Measurements from ENCODE around the gene SLC12A3. TPM values are rescaled to one million over a fixed set of nuclear protein-coding genes. Genes with fewer than 3 reads are reported as not detected.
"Not testable (repeated sequence)": the region's sequence is repeated elsewhere in the genome, so short reads cannot be mapped to it uniquely, and the experiment has no call there.

The SLC12A3 gene
- total RNA-seq, 1 donor from 2014 or later = 5.0 TPM

DNA sequence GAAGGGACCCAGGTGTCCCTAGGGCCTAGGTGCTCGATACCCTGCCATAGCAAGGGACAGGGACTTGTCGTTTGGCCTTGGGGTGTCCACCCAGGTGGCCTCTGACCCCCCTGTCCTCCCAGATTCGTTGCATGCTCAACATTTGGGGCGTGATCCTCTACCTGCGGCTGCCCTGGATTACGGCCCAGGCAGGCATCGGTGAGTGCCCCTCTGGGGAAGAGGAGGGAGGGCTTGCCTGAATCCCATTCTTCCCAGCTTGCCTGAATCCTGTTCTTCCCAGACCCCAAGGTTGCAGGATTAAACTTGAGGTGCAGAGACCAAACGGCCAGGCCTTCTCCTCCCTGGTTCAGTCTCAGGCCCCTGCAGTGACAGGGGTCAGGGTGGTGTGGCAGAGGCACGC, 3.2 kb downstream of the SLC12A3 start:
- Mint-ChIP-seq H3K36me3 (ENCODE audit: low read depth) (no peaks in the 10 kb centered on the region), H3K27ac (no peak overlapping the region), H3K27me3 (no peaks in the 10 kb centered on the region), H3K9me3 (no peaks in the 10 kb centered on the region), H3K4me3 (no peak overlapping the region), H3K4me1 (peaks cover 42% of the 10 kb centered on the region)
- CTCF ChIA-PET = interaction anchor here (0.9 to 5.8 kb wide), 15 partner anchors 8 to 100 kb away, joined by 3 to 57 read pairs (median 7); no protein-coding TSS in a partner anchor
- DNase-seq (no peak), ATAC-seq (ENCODE audit: low read depth) (no peak)
- POLR2A ChIA-PET = interaction anchor here (3.0 to 15.6 kb wide), 3 partner anchors 51 to 83 kb away, joined by 15 to 444 read pairs (median 17); partner anchors contain the start of gene HERPUD1
- intact Hi-C loops (cut with micrococcal nuclease) = no loop called here
- no peak for TF ChIP-seq CTCF (IDR thresholded peaks at IDR 0.05)

DNA sequence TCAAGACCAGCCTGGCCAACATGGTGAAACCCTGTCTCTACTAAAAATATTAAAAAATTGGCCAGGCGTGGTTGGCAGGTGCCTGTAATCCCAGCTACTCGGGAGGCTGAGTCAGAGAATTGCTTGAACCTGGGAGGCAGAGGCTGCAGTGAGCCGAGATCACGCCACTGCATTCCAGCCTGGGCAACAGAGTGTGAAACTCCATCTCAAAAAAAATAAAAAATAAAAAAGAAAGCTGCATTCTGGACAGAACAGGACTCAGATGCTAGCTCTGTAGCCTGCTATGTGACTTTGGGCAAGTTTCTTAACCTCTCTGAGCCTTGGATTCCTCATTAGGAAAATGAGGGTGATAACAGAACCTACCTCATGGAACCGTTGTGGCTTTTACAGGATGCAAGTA, 3.8 kb downstream of the SLC12A3 start:
- ATAC-seq (ENCODE audit: low read depth); DNase-seq; H3K4me3 Mint-ChIP-seq; H3K27ac Mint-ChIP-seq; intact Hi-C loops (cut with micrococcal nuclease); H3K27me3 Mint-ChIP-seq; H3K9me3 Mint-ChIP-seq; H3K36me3 Mint-ChIP-seq (ENCODE audit: low read depth): not testable (repeated sequence)
- ChIA-PET POLR2A (interaction anchor here (0.6 to 15.6 kb wide), 7 partner anchors 43 to 181 kb away, joined by 3 to 444 read pairs (median 15); partner anchors contain the start of gene HERPUD1), CTCF (interaction anchor here (1.2 to 5.8 kb wide), 5 partner anchors 46 to 82 kb away, joined by 3 to 57 read pairs (median 7); no protein-coding TSS in a partner anchor)
- H3K4me1 Mint-ChIP-seq = peaks cover 38% of the 10 kb centered on the region

- peak; percentile 41 for DNase-seq
These were observed 4.7 kb downstream of the SLC12A3 start for GRCh38 chr16:56869513-56870275.

GRCh38 chr16:56870276-56870888, 5.4 kb downstream of the SLC12A3 start:
- H3K4me3 Mint-ChIP-seq = peak overlapping the region; percentile 78

More at GRCh38 chr16:56869513-56870275, 4.7 kb downstream of the SLC12A3 start:
- H3K27me3 Mint-ChIP-seq = no peaks in the 10 kb centered on the region
- ChIA-PET CTCF (interaction anchor here (0.8 to 5.8 kb wide), 8 partner anchors 19 to 82 kb away, joined by 3 to 57 read pairs (median 4); no protein-coding TSS in a partner anchor), POLR2A (interaction anchor here (0.6 to 15.6 kb wide), 11 partner anchors 9 to 187 kb away, joined by 3 to 444 read pairs (median 4); partner anchors contain the start of genes HERPUD1 and MT1X)
- H3K4me3 Mint-ChIP-seq = peak overlapping the region; percentile 78
- no peak for TF ChIP-seq CTCF (IDR thresholded peaks at IDR 0.05)
- intact Hi-C loops (cut with micrococcal nuclease) = loop anchor here (2.0 kb wide), 1 partner anchor 47 kb away; no protein-coding TSS in a partner anchor
- peak; percentile 49 for ATAC-seq (ENCODE audit: low read depth)
- no peaks in the 10 kb centered on the region for H3K36me3 Mint-ChIP-seq (ENCODE audit: low read depth)
- H3K4me1 Mint-ChIP-seq = peaks cover 39% of the 10 kb centered on the region
- H3K9me3 Mint-ChIP-seq = no peaks in the 10 kb centered on the region
- peak overlapping the region; percentile 85 for H3K27ac Mint-ChIP-seq

More at GRCh38 chr16:56870276-56870888, 5.4 kb downstream of the SLC12A3 start:
- Mint-ChIP-seq H3K4me1 (peaks cover 46% of the 10 kb centered on the region), H3K27me3 (no peaks in the 10 kb centered on the region), H3K27ac (peak overlapping the region; percentile 85), H3K9me3 (no peaks in the 10 kb centered on the region), H3K36me3 (ENCODE audit: low read depth) (no peaks in the 10 kb centered on the region)
- CTCF ChIA-PET = interaction anchor here (1.0 to 5.8 kb wide), 5 partner anchors 27 to 81 kb away, joined by 3 to 57 read pairs (median 5); no protein-coding TSS in a partner anchor
- no peak for TF ChIP-seq CTCF (IDR thresholded peaks at IDR 0.05)
- ATAC-seq (ENCODE audit: low read depth) (peak; percentile 53), DNase-seq (no peak)
- POLR2A ChIA-PET = interaction anchor here (0.7 to 15.6 kb wide), 6 partner anchors 9 to 188 kb away, joined by 4 to 444 read pairs (median 10); partner anchors contain the start of genes HERPUD1 and MT1X
- intact Hi-C loops (cut with micrococcal nuclease) = loop anchor here (2.0 kb wide), 1 partner anchor 46 kb away; no protein-coding TSS in a partner anchor

Data from activated B cell treated with CpG ODN at 0.5 μM for 24 hours (primary cell).